Heart right ventricle (tissue), 16 donors: ENCODE measurements around the gene PCDHGA4. TPM values are rescaled to one million over a fixed set of nuclear protein-coding genes. Genes with fewer than 3 reads are reported as not detected.
A peak's percentile ranks its signal among the peaks of the same experiment; 100 is the strongest.
"Not testable (repeated sequence)": the region's sequence is repeated elsewhere in the genome, so short reads cannot be mapped to it uniquely, and the experiment has no call there.

ENCODE experiments used
- ATAC-seq, 8 donors: fragments of 200-7000 bp; cut with Tn5 transposase; one replicate each; pipeline ENCODE4 v1.9.1; 2020; ENCODE audit warnings: mild to moderate bottlenecking in 8 of 8, moderate library complexity in 8 of 8, moderate number of reproducible peaks in 1 of 8
- DNase-seq, 2 donors: peaks; one replicate each; pipeline ENCODE4 v3.0.0-alpha.2; 2020
- H3K27ac ChIP-seq, 10 donors: fragments of 200-600 bp; sonication (generic) in 2 of 10; one replicate each; pipeline versions ENCODE4 v1.5.0 to v1.8.0; 2020 to 2022; ENCODE audit warnings: mild to moderate bottlenecking in 3 of 10
- H3K27me3 ChIP-seq, 7 donors: fragments of 200-600 bp; one replicate each; pipeline ENCODE4 v1.8.0; 2021 to 2022; ENCODE audit warnings: mild to moderate bottlenecking in 2 of 7
- H3K36me3 ChIP-seq, 9 donors: fragments of 200-600 bp; sonication (generic) in 1 of 9; one replicate each; pipeline versions ENCODE4 v1.5.0 to v1.8.0; 2020 to 2022; ENCODE audit warnings: mild to moderate bottlenecking in 2 of 9
- H3K4me1 ChIP-seq, 9 donors: fragments of 200-600 bp; sonication (generic) in 1 of 9; one replicate each; pipeline versions ENCODE4 v1.5.0 to v1.8.0; 2020 to 2022; ENCODE audit warnings: mild to moderate bottlenecking in 4 of 9
- H3K4me3 ChIP-seq, 10 donors: fragments of 200-600 bp; sonication (generic) in 2 of 10; one replicate each; pipeline versions ENCODE4 v1.5.0 to v1.8.0; 2020 to 2022; ENCODE audit warnings: mild to moderate bottlenecking in 7 of 10, moderate library complexity in 2 of 10
- H3K9me3 ChIP-seq, 11 donors: fragments of 200-600 bp in 10 of 11; sonication (generic) in 2 of 11; one replicate each; pipeline versions ENCODE4 v1.5.0 to v1.8.0; 2013 to 2022; ENCODE audit warnings: mild to moderate bottlenecking in 2 of 11, control low read depth in 1 of 11, moderate library complexity in 1 of 11
- WGBS, 2 donors: extraction: QIAGEN DNeasy Blood & Tissue Kit; methylation state at CpG; one replicate each; pipeline ENCODE4 v1.1.7; 2013; ENCODE audit warnings: inconsistent platforms in 1 of 2; 5-methylcytosine and 5-hydroxymethylcytosine counted together
- intact Hi-C, 10 donors: fragments of 100-400 bp; cut with DNase I; formaldehyde crosslinking; loops; one replicate each; pipeline versions ENCODE4 v1.11.1 to v1.14.2; 2022
- polyA plus RNA-seq, 2 donors: library from polyadenylated mRNA; stranded (reverse); fragments of 200-250 nt; gene quantifications; one replicate each; pipeline ENCODE4 v1.2.3, GENCODE V29; 2013
- total RNA-seq, 10 donors: library from RNA; stranded (reverse); fragmentation: NEBNext Ultra II Directional in 3 of 10; extraction: Animal tissue kit (Norgen Biotek cat#: 25700) in 3 of 10; gene quantifications; one replicate each; pipeline versions ENCODE4 v1.2.1 to v1.2.4, GENCODE V29; 2021 to 2023
- TF ChIP-seq, protein P1 (sequence below), 9 donors: fragments of 200-600 bp; sonication (generic) in 2 of 9; IDR thresholded peaks; one replicate each; pipeline versions ENCODE4 v1.5.0 to v1.8.0; 2021 to 2022; ENCODE audit warnings: antibody characterized with exemption in 9 of 9, mild to moderate bottlenecking in 5 of 9, moderate library complexity in 1 of 9
- donor health status: Arrhythmogenic right ventricular cardiomyopathy.
- donor health status: ischemic (EF 13 %, LVEDD 7.1; RV severe dilation, severe dysfunction).
- donor health status: healthy with polysubstance abuse.
- donor health status: DM: no; HTN: yes; CAD: no.
- donor health status: DM: no; HTN: no; CAD: no.
- donor health status: ischemic (EF 25% LVEDD 6.9; RV normal size, moderate dysfunction).
- donor health status: ischemic (EF 25% LVEDD 5.7; RV mildly dilated, moderate dysfunction).
- donor health status: healthy.
- donor health status: DM: yes; HTN: yes; CAD: no.
- donor health status: Ischemic cardiomyopathy.
- donor health status: ischemic (EF 35%, LVEDD 5.7; RV mildly dilated, moderate dysfunction).
- donor health status: nonischemic (EF 11% LVEDD 7.7; RV severe dilation, severe dysfunction).
- donor health status: DM: yes; HTN: yes; CAD: no.
- donor health status: PGD.
- donor health status: ischemic (EF 29% LVEDD 5.4; RV normal size, mild dysfunction).
- donor health status: nonischemic (EF 23%, LVEDD 6.1; RV moderate dilation, normal function).

Gene PCDHGA4
- total and polyA plus RNA-seq, 12 donors: 0.70 to 16.0 (median 10.4) TPM

DNA sequence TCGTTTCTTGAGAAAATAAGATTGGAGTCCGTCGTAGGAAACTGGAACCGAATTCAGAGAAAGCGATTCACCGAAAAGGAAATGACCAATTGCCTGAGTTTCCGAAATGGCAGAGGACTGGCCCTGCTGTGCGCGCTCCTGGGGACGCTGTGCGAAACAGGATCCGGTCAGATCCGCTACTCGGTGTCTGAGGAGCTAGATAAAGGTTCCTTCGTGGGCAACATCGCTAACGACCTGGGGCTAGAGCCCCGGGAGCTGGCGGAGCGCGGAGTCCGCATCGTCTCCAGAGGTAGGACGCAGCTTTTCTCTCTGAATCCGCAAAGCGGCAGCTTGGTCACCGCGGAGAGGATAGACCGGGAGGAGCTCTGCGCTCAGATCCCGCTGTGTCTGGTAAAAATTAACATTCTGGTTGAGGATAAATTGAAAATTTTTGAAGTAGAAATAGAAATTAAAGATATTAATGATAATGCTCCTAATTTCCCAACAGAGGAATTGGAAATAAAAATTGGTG is 10.8 kb upstream of the PCDHGA4 start:
- Histone ChIP-seq H3K9me3 (peaks cover 0 to 99% (median 34%) of the 10 kb centered on the region in 11 donors), H3K36me3 (peaks cover 0 to 10% (median 0%) of the 10 kb centered on the region in 9 donors), H3K4me3 (peak overlapping the region in 9 of 10 donors; percentile 42 to 58 (median 49)), H3K27me3 (peaks cover 0 to 29% (median 0%) of the 10 kb centered on the region in 7 donors), H3K4me1 (peaks cover 0 to 22% (median 0%) of the 10 kb centered on the region in 9 donors), H3K27ac (peak overlapping the region; percentile 42 to 83 (median 76))
- TF ChIP-seq, protein P1, sequence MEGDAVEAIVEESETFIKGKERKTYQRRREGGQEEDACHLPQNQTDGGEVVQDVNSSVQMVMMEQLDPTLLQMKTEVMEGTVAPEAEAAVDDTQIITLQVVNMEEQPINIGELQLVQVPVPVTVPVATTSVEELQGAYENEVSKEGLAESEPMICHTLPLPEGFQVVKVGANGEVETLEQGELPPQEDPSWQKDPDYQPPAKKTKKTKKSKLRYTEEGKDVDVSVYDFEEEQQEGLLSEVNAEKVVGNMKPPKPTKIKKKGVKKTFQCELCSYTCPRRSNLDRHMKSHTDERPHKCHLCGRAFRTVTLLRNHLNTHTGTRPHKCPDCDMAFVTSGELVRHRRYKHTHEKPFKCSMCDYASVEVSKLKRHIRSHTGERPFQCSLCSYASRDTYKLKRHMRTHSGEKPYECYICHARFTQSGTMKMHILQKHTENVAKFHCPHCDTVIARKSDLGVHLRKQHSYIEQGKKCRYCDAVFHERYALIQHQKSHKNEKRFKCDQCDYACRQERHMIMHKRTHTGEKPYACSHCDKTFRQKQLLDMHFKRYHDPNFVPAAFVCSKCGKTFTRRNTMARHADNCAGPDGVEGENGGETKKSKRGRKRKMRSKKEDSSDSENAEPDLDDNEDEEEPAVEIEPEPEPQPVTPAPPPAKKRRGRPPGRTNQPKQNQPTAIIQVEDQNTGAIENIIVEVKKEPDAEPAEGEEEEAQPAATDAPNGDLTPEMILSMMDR (IDR thresholded peaks at IDR 0.05): no peak
- intact Hi-C loops: loop anchor here in 5 of 10 donors (2.0 to 10.0 kb wide), 4 partner anchors 25 to 221 kb away; partner anchors contain the start of gene PCDHGA11 (in 1 of the 5)
- ATAC-seq: peak in 7 of 8 donors; percentile 9 to 48 (median 32)
- WGBS, 2 donors: 18 to 20% methylated on average over 31 of the region's 31 CpGs
- DNase-seq: no peak

DNA sequence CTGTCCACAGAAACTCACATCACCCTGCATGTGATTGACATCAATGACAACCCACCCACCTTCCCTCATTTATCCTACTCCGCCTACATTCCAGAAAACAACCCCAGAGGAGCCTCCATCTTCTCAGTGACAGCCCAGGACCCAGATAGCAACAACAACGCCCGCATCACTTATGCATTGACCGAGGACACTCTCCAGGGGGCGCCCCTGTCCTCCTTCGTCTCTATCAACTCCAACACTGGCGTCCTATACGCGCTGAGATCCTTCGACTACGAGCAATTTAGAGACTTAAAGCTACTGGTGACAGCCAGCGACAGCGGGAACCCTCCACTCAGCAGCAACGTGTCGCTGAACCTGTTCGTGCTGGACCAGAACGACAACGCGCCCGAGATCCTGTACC is 9.5 kb upstream of the PCDHGA4 start:
- intact Hi-C loops: loop anchor here in 1 of 10 donors (10.0 kb wide), 1 partner anchor 219 kb away; no protein-coding TSS in a partner anchor
- peak overlapping the region in 5 of 10 donors; percentile 42 to 56 (median 51) for H3K4me3 ChIP-seq
- H3K4me1 ChIP-seq: peaks cover 0 to 23% (median 0%) of the 10 kb centered on the region in 9 donors

DNA sequence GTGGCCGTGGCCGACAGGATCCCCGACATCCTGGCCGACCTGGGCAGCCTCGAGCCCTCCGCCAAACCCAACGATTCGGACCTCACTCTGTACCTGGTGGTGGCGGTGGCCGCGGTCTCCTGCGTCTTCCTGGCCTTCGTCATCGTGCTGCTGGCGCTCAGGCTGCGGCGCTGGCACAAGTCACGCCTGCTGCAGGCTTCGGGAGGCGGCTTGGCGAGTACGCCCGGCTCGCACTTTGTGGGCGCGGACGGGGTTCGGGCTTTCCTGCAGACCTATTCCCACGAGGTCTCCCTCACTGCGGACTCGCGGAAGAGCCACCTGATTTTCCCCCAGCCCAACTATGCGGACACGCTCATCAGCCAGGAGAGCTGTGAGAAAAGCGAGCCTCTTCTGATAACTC is 8.8 kb upstream of the PCDHGA4 start:
- not testable (repeated sequence) for DNase-seq, H3K27ac ChIP-seq
- Histone ChIP-seq H3K36me3 (peaks cover 0 to 24% (median 0%) of the 10 kb centered on the region in 9 donors), H3K4me3 (peak overlapping the region in 7 of 10 donors; percentile 1 to 38 (median 21)), H3K27me3 (peaks cover 0 to 37% (median 0%) of the 10 kb centered on the region in 7 donors), H3K9me3 (peaks cover 0 to 98% (median 26%) of the 10 kb centered on the region in 11 donors), H3K4me1 (peaks cover 0 to 23% (median 0%) of the 10 kb centered on the region in 9 donors)
- intact Hi-C loops: loop anchor here in 1 of 10 donors (10.0 kb wide), 1 partner anchor 219 kb away; no protein-coding TSS in a partner anchor
- ATAC-seq: peak in 1 of 8 donors; percentile 32
- 33 to 40% methylated on average over 23 to 24 of the region's 35 CpGs for WGBS, 2 donors

More for the DNA sequence above, 9.5 kb upstream of the PCDHGA4 start:
- Histone ChIP-seq H3K9me3 (peaks cover 0 to 98% (median 29%) of the 10 kb centered on the region in 11 donors), H3K27ac (no peak overlapping the region), H3K36me3 (peaks cover 0 to 17% (median 0%) of the 10 kb centered on the region in 9 donors), H3K27me3 (peaks cover 0 to 30% (median 0%) of the 10 kb centered on the region in 7 donors)
- ATAC-seq (peak in 1 of 8 donors; percentile 43), DNase-seq (no peak)
- TF ChIP-seq, protein P1 (IDR thresholded peaks at IDR 0.05): peak in 4 of 9 donors; percentile 11 to 21 (median 15)
- WGBS, 2 donors: 25 to 35% methylated on average over 20 of the region's 20 CpGs

DNA sequence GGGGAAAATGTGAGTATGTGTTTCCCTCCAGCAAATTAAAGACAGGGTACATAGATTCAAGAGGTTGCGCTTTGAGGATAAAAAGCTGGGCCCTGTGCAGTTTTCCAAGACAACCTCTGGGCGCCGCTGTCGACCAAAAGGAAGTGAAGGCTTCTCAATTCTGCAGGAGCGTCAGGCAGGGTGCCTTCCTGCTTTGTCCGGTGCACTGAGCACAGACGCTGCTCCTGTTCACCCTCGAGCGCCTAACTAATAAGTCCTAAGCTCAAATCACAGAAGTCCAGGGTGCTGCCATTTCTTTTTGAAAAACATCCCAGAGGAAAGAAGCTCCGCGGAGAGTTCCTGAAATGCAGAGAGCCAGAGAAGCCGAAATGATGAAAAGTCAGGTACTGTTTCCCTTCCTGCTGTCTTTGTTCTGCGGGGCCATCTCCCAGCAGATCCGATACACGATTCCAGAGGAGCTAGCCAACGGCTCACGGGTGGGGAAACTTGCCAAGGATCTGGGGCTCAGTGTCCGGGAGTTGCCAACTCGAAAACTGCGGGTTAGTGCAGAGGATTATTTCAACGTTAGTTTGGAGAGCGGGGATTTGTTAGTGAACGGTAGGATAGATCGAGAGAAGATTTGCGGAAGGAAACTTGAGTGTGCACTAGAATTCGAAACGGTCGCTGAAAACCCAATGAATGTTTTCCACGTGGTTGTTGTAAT is 4.8 kb upstream of the PCDHGA4 start, which contains the start of gene PCDHGB1:
Gene PCDHGB1 (plus strand): TSS at position 183 of the 703 bp plus-strand sequence. CDS start 162 bp downstream, at position 345.
- intact Hi-C loops: loop anchor here in 3 of 10 donors (5.0 to 10.0 kb wide), 3 partner anchors 42 to 215 kb away; partner anchors contain the start of genes PCDHGA8 (in 1 of the 3), PCDHGA9 (in 1 of the 3) and PCDHGB6 (in 1 of the 3)
- H3K4me3 ChIP-seq: peak within 1 kb of the TSS in 8 of 10 donors; percentile 1 to 34 (median 26)
- H3K27ac ChIP-seq: peak within 1 kb of the TSS in 1 of 10 donors; percentile 5
- peaks cover 0 to 34% (median 0%) of the 10 kb centered on the region in 9 donors for H3K36me3 ChIP-seq
- peaks cover 0 to 29% (median 0%) of the 10 kb centered on the region in 7 donors for H3K27me3 ChIP-seq
- DNase-seq (peak; percentile 52 to 60), ATAC-seq (peak; percentile 50 to 88 (median 72))
- peaks cover 0 to 96% (median 39%) of the 10 kb centered on the region in 11 donors for H3K9me3 ChIP-seq
- TF ChIP-seq, protein P1 (IDR thresholded peaks at IDR 0.05): peak in 8 of 9 donors; percentile 21 to 62 (median 54)
- 21 to 24% methylated on average over 29 of the region's 29 CpGs for WGBS, 2 donors
- H3K4me1 ChIP-seq: peaks cover 0 to 36% (median 4%) of the 10 kb centered on the region in 9 donors
